Colonic mucosa (tissue), 4 donors: Measurements from ENCODE around the gene MNT. TPM values are rescaled to one million over a fixed set of nuclear protein-coding genes. Genes with fewer than 3 reads are reported as not detected.

ENCODE experiments used
- DNase-seq: peaks from one replicate; pipeline ENCODE4 v3.0.0-alpha.2; 2020
- H3K27ac ChIP-seq: fragments of 200-600 bp; one replicate; pipeline ENCODE4 v1.8.0; 2021
- H3K27me3 ChIP-seq: fragments of 200-600 bp; one replicate; pipeline ENCODE4 v1.8.0; 2021
- H3K36me3 ChIP-seq: fragments of 200-600 bp; one replicate; pipeline ENCODE4 v1.8.0; 2021
- H3K4me1 ChIP-seq: fragments of 200-600 bp; one replicate; pipeline ENCODE4 v1.8.0; 2021; ENCODE audit warnings: mild to moderate bottlenecking
- H3K4me3 ChIP-seq: fragments of 200-600 bp; one replicate; pipeline ENCODE4 v1.8.0; 2021
- H3K9ac ChIP-seq, 2 donors: one replicate each; pipeline ENCODE4 v1.7.0; 2013; ENCODE audit warnings: control low read depth in 2 of 2, low read depth in 2 of 2, low read length in 2 of 2
- H3K9me3 ChIP-seq: fragments of 200-600 bp; one replicate; pipeline ENCODE4 v1.8.0; 2021
- intact Hi-C: fragments of 100-400 bp; cut with DNase I; formaldehyde crosslinking; loops from one replicate; pipeline ENCODE4 v1.14.1; 2022
- total RNA-seq, 2 donors: library from RNA; stranded (reverse); fragmentation: NEBNext Ultra II Directional in 1 of 2; extraction: Animal tissue kit (Norgen Biotek cat#: 25700) in 1 of 2; gene quantifications; one replicate each; pipeline ENCODE4 v1.2.1, GENCODE V29; 2021
- TF ChIP-seq, protein P1 (sequence below): fragments of 200-600 bp; IDR thresholded peaks from one replicate; pipeline ENCODE4 v1.8.0; 2022; ENCODE audit warnings: antibody characterized with exemption, mild to moderate bottlenecking
- donor health status: healthy.
- donor health status: DM: no; HTN: no; CAD: no.
- donor health status: DM: no; HTN: no; CAD: no.

The MNT gene
- total RNA-seq, 2 donors from 2014 or later = 20.7 to 29.3 TPM

DNA sequence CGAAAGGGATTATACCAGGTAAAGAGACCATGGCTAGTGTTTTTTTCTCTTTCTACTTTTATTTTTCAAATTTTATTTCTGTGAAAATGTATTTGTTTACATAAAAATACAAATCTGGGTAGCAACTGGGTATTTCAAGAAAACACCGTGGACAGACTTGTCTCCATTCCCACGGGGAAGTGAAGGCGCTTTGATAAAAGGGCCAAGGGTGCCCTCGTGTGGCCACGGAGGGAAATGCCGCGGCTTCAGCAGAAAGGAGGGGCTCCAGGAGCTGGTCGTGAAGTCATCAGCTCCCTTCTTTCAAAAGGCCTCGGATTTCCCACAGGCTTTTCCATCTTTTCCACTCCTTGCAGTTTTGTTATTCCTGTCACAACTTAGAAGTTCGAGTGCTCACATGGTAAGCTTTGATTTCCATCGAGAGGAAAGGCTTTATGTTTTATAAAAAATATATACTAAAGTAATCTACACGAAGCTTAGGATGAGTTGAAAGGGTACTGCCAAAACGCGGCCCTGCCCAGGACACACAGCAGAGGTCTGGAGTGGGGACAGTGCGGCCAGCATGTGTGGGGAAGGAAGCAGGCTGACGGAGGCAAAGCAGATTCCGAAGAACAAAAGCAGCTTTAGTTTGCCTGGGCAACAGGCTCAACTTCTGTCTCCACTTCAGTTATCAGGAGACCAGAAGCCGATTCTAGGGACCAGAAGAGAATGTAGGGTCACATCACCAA, 15.3 kb upstream of the MNT start:
- intact Hi-C loops = no loop called here
- Histone ChIP-seq H3K27me3 (no peaks in the 10 kb centered on the region), H3K4me3 (no peak overlapping the region), H3K27ac (no peak overlapping the region), H3K9ac (no peak overlapping the region), H3K9me3 (no peaks in the 10 kb centered on the region), H3K4me1 (no peaks in the 10 kb centered on the region), H3K36me3 (no peaks in the 10 kb centered on the region)
- peak; percentile 94 for DNase-seq
- TF ChIP-seq, protein P1, sequence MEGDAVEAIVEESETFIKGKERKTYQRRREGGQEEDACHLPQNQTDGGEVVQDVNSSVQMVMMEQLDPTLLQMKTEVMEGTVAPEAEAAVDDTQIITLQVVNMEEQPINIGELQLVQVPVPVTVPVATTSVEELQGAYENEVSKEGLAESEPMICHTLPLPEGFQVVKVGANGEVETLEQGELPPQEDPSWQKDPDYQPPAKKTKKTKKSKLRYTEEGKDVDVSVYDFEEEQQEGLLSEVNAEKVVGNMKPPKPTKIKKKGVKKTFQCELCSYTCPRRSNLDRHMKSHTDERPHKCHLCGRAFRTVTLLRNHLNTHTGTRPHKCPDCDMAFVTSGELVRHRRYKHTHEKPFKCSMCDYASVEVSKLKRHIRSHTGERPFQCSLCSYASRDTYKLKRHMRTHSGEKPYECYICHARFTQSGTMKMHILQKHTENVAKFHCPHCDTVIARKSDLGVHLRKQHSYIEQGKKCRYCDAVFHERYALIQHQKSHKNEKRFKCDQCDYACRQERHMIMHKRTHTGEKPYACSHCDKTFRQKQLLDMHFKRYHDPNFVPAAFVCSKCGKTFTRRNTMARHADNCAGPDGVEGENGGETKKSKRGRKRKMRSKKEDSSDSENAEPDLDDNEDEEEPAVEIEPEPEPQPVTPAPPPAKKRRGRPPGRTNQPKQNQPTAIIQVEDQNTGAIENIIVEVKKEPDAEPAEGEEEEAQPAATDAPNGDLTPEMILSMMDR = peak; percentile 98

DNA sequence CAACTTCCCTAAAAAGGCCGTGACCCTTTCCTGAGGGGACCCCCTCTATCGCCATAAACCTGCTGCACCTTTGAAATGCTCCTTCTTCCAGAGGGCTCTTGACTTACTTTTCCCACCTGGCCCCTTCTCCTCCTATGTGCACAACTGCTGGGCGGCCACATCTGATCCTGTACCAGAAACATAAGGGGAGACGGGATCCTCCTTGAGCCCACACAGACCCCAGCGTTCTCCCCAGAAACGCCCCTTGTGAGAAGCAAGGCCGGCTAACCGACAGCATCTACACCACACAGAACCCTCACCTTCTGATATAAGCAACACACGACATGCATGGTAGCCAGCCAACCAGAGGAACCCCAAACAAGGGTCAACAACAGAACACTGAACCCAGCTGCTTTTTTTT, 14.2 kb upstream of the MNT start:
- no peaks in the 10 kb centered on the region for H3K9me3 ChIP-seq
- H3K27ac ChIP-seq = no peak overlapping the region
- TF ChIP-seq, protein P1 = no peak
- H3K9ac ChIP-seq = no peak overlapping the region
- no peaks in the 10 kb centered on the region for H3K27me3 ChIP-seq
- DNase-seq = no peak
- no peaks in the 10 kb centered on the region for H3K36me3 ChIP-seq
- intact Hi-C loops = loop anchor here (2.0 kb wide), 1 partner anchor 32 kb away; no protein-coding TSS in a partner anchor
- H3K4me1 ChIP-seq = no peaks in the 10 kb centered on the region
- no peak overlapping the region for H3K4me3 ChIP-seq

DNA sequence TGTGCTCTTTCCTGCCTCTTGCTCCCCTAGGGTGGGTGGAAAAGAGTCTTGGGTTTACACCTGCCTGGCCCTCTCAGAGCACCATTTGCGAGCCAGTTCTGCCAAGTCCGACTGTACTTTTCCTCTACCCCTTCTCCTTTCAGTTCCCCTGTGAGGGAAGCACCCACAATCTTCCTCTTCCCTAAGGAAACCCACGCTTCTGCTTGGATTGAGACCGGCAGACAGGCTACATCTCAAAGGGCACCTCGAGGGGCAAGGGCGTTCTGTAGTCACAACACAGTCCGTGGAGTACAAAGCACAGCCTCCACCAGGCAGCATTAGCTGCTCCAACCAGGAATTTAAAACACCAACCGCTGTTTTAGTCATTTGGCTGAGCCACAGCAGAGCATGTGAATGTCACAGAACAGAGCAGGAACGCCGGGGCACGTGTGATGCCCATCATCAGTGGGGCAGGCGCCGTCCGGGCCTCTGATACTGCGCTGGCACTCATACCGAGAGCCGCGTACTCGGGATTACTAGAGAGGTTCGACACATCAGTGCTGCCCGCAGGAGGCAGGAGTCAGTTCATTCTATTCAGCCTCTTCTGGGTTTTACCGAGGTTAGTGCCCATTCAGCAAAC, 13.7 kb upstream of the MNT start:
- Histone ChIP-seq H3K27ac (no peak overlapping the region), H3K9ac (no peak overlapping the region), H3K27me3 (no peaks in the 10 kb centered on the region), H3K4me1 (no peaks in the 10 kb centered on the region), H3K4me3 (no peak overlapping the region), H3K36me3 (no peaks in the 10 kb centered on the region), H3K9me3 (no peaks in the 10 kb centered on the region)
- DNase-seq = no peak
- intact Hi-C loops = loop anchor here (2.0 kb wide), 1 partner anchor 32 kb away; no protein-coding TSS in a partner anchor
- TF ChIP-seq, protein P1 = no peak

DNA sequence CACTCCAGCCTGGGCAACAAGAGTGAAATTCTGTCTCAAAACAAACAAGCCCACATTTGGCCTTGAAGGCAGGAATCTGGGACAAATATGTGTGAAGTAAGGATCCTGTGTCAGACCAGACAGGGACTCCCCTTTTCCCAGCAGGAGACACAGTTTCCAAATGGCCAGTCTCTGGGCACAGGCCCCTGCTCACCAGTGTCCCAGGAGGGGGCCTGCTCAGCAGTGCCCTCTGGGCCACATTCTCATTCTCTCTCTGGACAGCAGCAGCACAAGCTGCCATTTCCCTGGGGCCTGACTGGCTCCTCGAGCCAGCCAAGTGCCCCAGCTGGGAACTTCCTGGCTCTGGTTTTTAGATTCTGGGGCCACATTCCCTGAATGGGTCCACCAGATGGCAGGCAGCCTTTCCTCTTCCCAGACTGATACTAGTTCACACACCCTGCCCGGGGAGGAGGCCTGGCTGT, 11.7 kb upstream of the MNT start:
- H3K27ac ChIP-seq = peak overlapping the region; percentile 28
- H3K36me3 ChIP-seq = no peaks in the 10 kb centered on the region
- DNase-seq = no peak
- peak overlapping the region in 1 of 2 donors; percentile 34 for H3K9ac ChIP-seq
- H3K9me3 ChIP-seq = no peaks in the 10 kb centered on the region
- no peaks in the 10 kb centered on the region for H3K4me1 ChIP-seq
- no peaks in the 10 kb centered on the region for H3K27me3 ChIP-seq
- intact Hi-C loops = no loop called here
- TF ChIP-seq, protein P1 = no peak
- no peak overlapping the region for H3K4me3 ChIP-seq

DNA sequence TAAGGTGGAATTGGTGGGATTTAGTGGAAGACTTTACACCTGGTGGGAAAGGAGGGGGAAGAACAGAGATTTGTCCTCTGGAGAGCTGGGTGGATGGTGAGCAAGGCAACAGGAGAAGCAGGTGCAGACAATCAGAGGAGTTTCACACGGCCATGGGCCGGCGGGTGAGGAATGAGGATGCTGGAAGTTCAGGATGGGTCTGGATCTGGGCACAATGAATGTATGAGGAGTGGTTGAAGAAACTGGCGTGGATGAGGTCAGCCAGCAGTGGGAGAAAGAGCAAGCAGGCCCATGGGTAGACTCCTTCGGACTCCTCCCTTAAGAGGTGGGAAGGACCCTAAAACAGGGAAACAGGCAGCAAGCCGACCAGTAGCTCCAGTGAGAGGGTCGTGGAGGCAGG, 10.1 kb upstream of the MNT start:
- Histone ChIP-seq H3K4me1 (peaks cover 1% of the 10 kb centered on the region), H3K36me3 (no peaks in the 10 kb centered on the region), H3K4me3 (no peak overlapping the region), H3K9ac (peak overlapping the region in 1 of 2 donors; percentile 27), H3K27ac (no peak overlapping the region), H3K27me3 (no peaks in the 10 kb centered on the region), H3K9me3 (no peaks in the 10 kb centered on the region)
- DNase-seq = no peak
- intact Hi-C loops = no loop called here
- TF ChIP-seq, protein P1 = no peak
